GM23338 (cell line): ENCODE results near the gene INPP4B. TPM values are rescaled to one million over a fixed set of nuclear protein-coding genes. Genes with fewer than 3 reads are reported as not detected.

Source experiments
- ATAC-seq: fragments of 200-7000 bp; cut with Tn5 transposase; 3 replicates; pipeline ENCODE4 v1.9.1; 2020
- DNase-seq: peaks from one replicate; pipeline ENCODE4 v3.0.0-alpha.2; 2015; ENCODE audit warnings: low spot score
- H2AFZ ChIP-seq: fragments of 200-600 bp; sonication (generic); 2 replicates; pipeline ENCODE4 v1.8.0; 2016; ENCODE audit warnings: antibody characterized with exemption, mild to moderate bottlenecking, moderate library complexity
- H3F3A ChIP-seq: fragments of 200-600 bp; sonication (generic); replicated peaks from 2 replicates; pipeline ENCODE4 v1.8.0; 2017; ENCODE audit warnings: antibody characterized with exemption, mixed run types, low read depth
- H3K27ac ChIP-seq: fragments of 200-600 bp; sonication (generic); 2 replicates; pipeline ENCODE4 v1.6.1; 2016; ENCODE audit warnings: low read depth
- H3K27me3 ChIP-seq: fragments of 200-600 bp; sonication (generic); 2 replicates; pipeline ENCODE4 v1.8.0; 2016; ENCODE audit warnings: mild to moderate bottlenecking, mixed run types, moderate library complexity; ENCODE audit not compliant: insufficient read depth
- H3K36me3 ChIP-seq: fragments of 200-600 bp; sonication (generic); 2 replicates; pipeline ENCODE4 v1.8.0; 2016; ENCODE audit warnings: mild to moderate bottlenecking; ENCODE audit not compliant: insufficient read depth
- H3K4me1 ChIP-seq: fragments of 200-600 bp; sonication (generic); 2 replicates; pipeline ENCODE4 v1.8.0; 2016; ENCODE audit warnings: mild to moderate bottlenecking, moderate library complexity; ENCODE audit not compliant: insufficient read depth
- H3K4me2 ChIP-seq: fragments of 200-600 bp; sonication (generic); 2 replicates; pipeline ENCODE4 v1.7.1; 2017; ENCODE audit warnings: mixed run types
- H3K4me3 ChIP-seq: fragments of 200-600 bp; sonication (generic); 2 replicates; pipeline ENCODE4 v1.6.1; 2016; ENCODE audit warnings: mixed run types
- H3K79me2 ChIP-seq: fragments of 200-600 bp; sonication (generic); replicated peaks from 2 replicates; pipeline ENCODE4 v1.8.0; 2017; ENCODE audit warnings: mild to moderate bottlenecking; ENCODE audit not compliant: insufficient read depth
- H3K9me2 ChIP-seq: fragments of 200-600 bp; sonication (generic); 2 replicates; pipeline ENCODE4 v1.8.0; 2017; ENCODE audit not compliant: insufficient read depth
- H4K20me1 ChIP-seq: fragments of 200-600 bp; sonication (generic); replicated peaks from 2 replicates; pipeline ENCODE4 v1.8.0; 2017; ENCODE audit warnings: mild to moderate bottlenecking; ENCODE audit not compliant: insufficient read depth
- H3K27ac Mint-ChIP-seq: 2 replicates; pipeline ENCODE4 v1.8.0; 2020; ENCODE audit warnings: inconsistent platforms, mild to moderate bottlenecking, moderate library complexity, mixed read lengths
- H3K27me3 Mint-ChIP-seq: 3 replicates; pipeline ENCODE4 v1.8.0; 2022; ENCODE audit warnings: low read depth, mild to moderate bottlenecking, moderate library complexity, mixed read lengths, inconsistent platforms; ENCODE audit not compliant: insufficient read depth, poor library complexity
- H3K36me3 Mint-ChIP-seq: 3 replicates; pipeline ENCODE4 v1.8.0; 2021; ENCODE audit warnings: low read depth, mild to moderate bottlenecking, inconsistent platforms, moderate library complexity, mixed read lengths
- H3K4me1 Mint-ChIP-seq: 3 replicates; pipeline ENCODE4 v1.8.0; 2020; ENCODE audit warnings: mild to moderate bottlenecking, inconsistent platforms, mixed read lengths
- H3K4me3 Mint-ChIP-seq: 3 replicates; pipeline ENCODE4 v1.8.0; 2021; ENCODE audit warnings: moderate library complexity, mild to moderate bottlenecking, inconsistent platforms, mixed read lengths
- H3K9me3 Mint-ChIP-seq: 3 replicates; pipeline ENCODE4 v1.8.0; 2020; ENCODE audit warnings: moderate library complexity, mild to moderate bottlenecking, inconsistent platforms, mixed read lengths
- CREB1 ChIP-seq: fragments of 250-450 bp; sonication (Bioruptor Pico); IDR thresholded peaks from 2 replicates; pipeline ENCODE4 v1.5.0; 2020; ENCODE audit warnings: low read depth, mild to moderate bottlenecking, moderate library complexity
- CTCF ChIP-seq, 2 experiments: fragments of 200-600 bp in 1 of 2; sonication (generic) in 1 of 2; conservative IDR thresholded peaks; 2 replicates each; pipeline versions ENCODE4 v1.5.1 to v1.6.1; 2016 to 2017; ENCODE audit warnings: antibody characterized with exemption in 2 of 2, low read depth in 2 of 2, mild to moderate bottlenecking in 2 of 2, moderate library complexity in 1 of 2
- ZNF462 ChIP-seq: fragments of 250-450 bp; sonication (Bioruptor Pico); IDR thresholded peaks from 2 replicates; pipeline ENCODE4 v1.5.0; 2020; ENCODE audit warnings: mild to moderate bottlenecking, moderate library complexity
- polyA plus RNA-seq: library from polyadenylated mRNA; unstranded; fragments of >200 nt; fragmentation: Nextera tagmentation; extraction: Ambion mirVana; gene quantifications from 2 replicates; pipeline ENCODE4 v1.2.1, GENCODE V29; 2016
- total RNA-seq: library from RNA; depleted of rRNA; stranded (reverse); fragments of >200 nt; shearing (Covaris generic); gene quantifications from 2 replicates; pipeline ENCODE4 v1.2.3, GENCODE V29; 2014

INPP4B gene
- total and polyA plus RNA-seq, 2 experiments from 2014 or later: 0.11 to 0.14 TPM

- Histone ChIP-seq H3F3A (no peaks in the 10 kb centered on the region), H3K4me1 (peaks cover 47% of the 10 kb centered on the region), H3K79me2 (no peaks in the 10 kb centered on the region), H3K36me3 (no peaks in the 10 kb centered on the region), H3K27ac (peak overlapping the region; percentile 83; the same call in 1 of the 2 replicates), H4K20me1 (no peaks in the 10 kb centered on the region), H3K9me2 (no peaks in the 10 kb centered on the region), H3K4me2 (peak overlapping the region; percentile 61; the same call in 1 of the 2 replicates), H3K27me3 (no peaks in the 10 kb centered on the region), H3K4me3 (0 out of 2 replicates have a peak overlapping the region, but pooled peaks have one; percentile 14), H2AFZ (peak overlapping the region; percentile 77)
- TF ChIP-seq CTCF (conservative IDR thresholded peaks at IDR 0.05; ENCODE audit: low read depth in 2 of 2): no peak
- no peak for TF ChIP-seq CREB1 (CRISPR knock-in tag)
- TF ChIP-seq ZNF462: 0 out of 2 replicates have a peak, but pooled peaks have one; percentile 17
- Mint-ChIP-seq H3K4me1 (peaks cover 50% of the 10 kb centered on the region), H3K36me3 (no peaks in the 10 kb centered on the region), H3K9me3 (no peaks in the 10 kb centered on the region), H3K27me3 (no peaks in the 10 kb centered on the region), H3K4me3 (peak overlapping the region; percentile 6; the same call in 1 of the 3 replicates), H3K27ac (peak overlapping the region; percentile 24)
- ATAC-seq (peak; percentile 79), DNase-seq (peak; percentile 35)
These were observed 440.2 kb downstream of the INPP4B start for GRCh38 chr4:142405695-142406498.
